Thyroid gland (tissue), 4 donors: ENCODE measurements around the gene PIEZO2. TPM values are rescaled to one million over a fixed set of nuclear protein-coding genes. Genes with fewer than 3 reads are reported as not detected.
"Not testable (repeated sequence)": the region's sequence is repeated elsewhere in the genome, so short reads cannot be mapped to it uniquely, and the experiment has no call there.

Experiments
- DNase-seq, 2 donors: peaks; one replicate each; pipeline ENCODE4 v3.0.0-alpha.2; 2019
- H3K27ac ChIP-seq, 3 donors: fragments of 200-600 bp; sonication (generic); 1 replicate in 2 of 3; 2 replicates in 1 of 3; pipeline ENCODE4 v1.5.1; 2016 to 2019; ENCODE audit warnings: mild to moderate bottlenecking in 1 of 3, moderate library complexity in 1 of 3
- H3K27me3 ChIP-seq: fragments of 200-600 bp; sonication (generic); one replicate; pipeline ENCODE4 v1.5.1; 2019
- H3K36me3 ChIP-seq, 2 donors: fragments of 200-600 bp; sonication (generic); one replicate each; pipeline ENCODE4 v1.5.1; 2016 to 2019
- H3K4me1 ChIP-seq, 2 donors: fragments of 200-600 bp; sonication (generic); one replicate each; pipeline ENCODE4 v1.5.1; 2017 to 2019
- H3K4me3 ChIP-seq, 3 donors: fragments of 200-600 bp; sonication (generic); replicated peaks in 1 of 3; 1 replicate in 2 of 3; 2 replicates in 1 of 3; pipeline ENCODE4 v1.5.1; 2016; ENCODE audit warnings: mild to moderate bottlenecking in 1 of 3
- H3K9me3 ChIP-seq: fragments of 200-600 bp; sonication (generic); one replicate; pipeline ENCODE4 v1.5.1; 2017
- CTCF ChIP-seq, 6 experiments: fragments of 200-600 bp in 3 of 6; fragments of 450-650 bp in 3 of 6; sonication (generic) in 3 of 6; IDR thresholded peaks; one replicate each; pipeline ENCODE4 v1.5.1; 2016 to 2019; ENCODE audit warnings: antibody characterized with exemption in 6 of 6, mild to moderate bottlenecking in 2 of 6, inconsistent platforms in 1 of 6, moderate library complexity in 1 of 6
- POLR2A ChIP-seq, 2 donors: fragments of 450-650 bp; IDR thresholded peaks; one replicate each; pipeline ENCODE4 v1.6.1; 2017; ENCODE audit warnings: antibody characterized with exemption in 2 of 2, mild to moderate bottlenecking in 2 of 2, moderate library complexity in 1 of 2
- WGBS, 2 donors: methylation state at CpG; one replicate each; pipeline ENCODE4 v1.1.5; 2017; 5-methylcytosine and 5-hydroxymethylcytosine counted together
- intact Hi-C: fragments of 100-400 bp; cut with DNase I; formaldehyde crosslinking; loops from one replicate; pipeline ENCODE4 v1.15.1; 2023
- total RNA-seq, 4 donors: library from RNA; depleted of rRNA; stranded (reverse); fragments of >200 nt; gene quantifications; one replicate each; pipeline ENCODE4 v1.2.3, GENCODE V29; 2016

The PIEZO2 gene
- total RNA-seq, 4 donors from 2014 or later, result 5.0 to 13.8 (median 6.1) TPM

GRCh38 chr18:10847408-10847790 is 302.0 kb downstream of the PIEZO2 start:
- Histone ChIP-seq H3K4me1 (peaks cover 6% of the 10 kb centered on the region in 2 donors), H3K36me3 (no peaks in the 10 kb centered on the region), H3K4me3 (no peak overlapping the region), H3K27ac (no peak overlapping the region), H3K9me3 (no peaks in the 10 kb centered on the region), H3K27me3 (no peaks in the 10 kb centered on the region)
- no peak for TF ChIP-seq CTCF (IDR thresholded peaks at IDR 0.05)
- no peak for TF ChIP-seq POLR2A (IDR thresholded peaks at IDR 0.05)
- intact Hi-C loops, result no loop called here
- no peak for DNase-seq
- 91 to 92% methylated on average over 8 of the region's 8 CpGs for WGBS, 2 donors

- no peak for TF ChIP-seq CTCF (IDR thresholded peaks at IDR 0.05)
- no peak for TF ChIP-seq POLR2A (IDR thresholded peaks at IDR 0.05)
- intact Hi-C loops, result no loop called here
- Histone ChIP-seq H3K9me3 (no peaks in the 10 kb centered on the region), H3K4me1 (peaks cover under 1% of the 10 kb centered on the region in 2 donors), H3K36me3 (no peaks in the 10 kb centered on the region), H3K27ac (no peak overlapping the region), H3K4me3 (no peak overlapping the region), H3K27me3 (no peaks in the 10 kb centered on the region)
- no peak for DNase-seq
- 89 to 95% methylated on average over 6 of the region's 6 CpGs for WGBS, 2 donors
Observed at GRCh38 chr18:10846657-10847407, 302.5 kb downstream of the PIEZO2 start.

GRCh38 chr18:10846035-10846434 is 303.3 kb downstream of the PIEZO2 start:
- H3K9me3 ChIP-seq, H3K36me3 ChIP-seq, H3K27me3 ChIP-seq, intact Hi-C loops, DNase-seq, H3K4me3 ChIP-seq, H3K27ac ChIP-seq, H3K4me1 ChIP-seq: not testable (repeated sequence)
- 94 to 100% methylated on average over 2 of the region's 2 CpGs for WGBS, 2 donors

- DNase-seq, result no peak
- TF ChIP-seq POLR2A (IDR thresholded peaks at IDR 0.05) (no peak), CTCF (IDR thresholded peaks at IDR 0.05) (no peak)
- WGBS, 2 donors, result 83 to 96% methylated on average over 5 of the region's 5 CpGs
- intact Hi-C loops, result no loop called here
- Histone ChIP-seq H3K27me3 (no peaks in the 10 kb centered on the region), H3K4me3 (no peak overlapping the region), H3K4me1 (peaks cover 0 to 8% of the 10 kb centered on the region in 2 donors), H3K36me3 (no peaks in the 10 kb centered on the region), H3K9me3 (no peaks in the 10 kb centered on the region), H3K27ac (no peak overlapping the region)
Observed at GRCh38 chr18:10843565-10843964, 305.8 kb downstream of the PIEZO2 start.

GRCh38 chr18:10842861-10843260 is 306.5 kb downstream of the PIEZO2 start:
- intact Hi-C loops, result no loop called here
- WGBS, 2 donors, result 24 to 41% methylated on average over 1 of the region's 1 CpG
- TF ChIP-seq POLR2A (IDR thresholded peaks at IDR 0.05) (no peak), CTCF (IDR thresholded peaks at IDR 0.05) (no peak)
- H3K4me3 ChIP-seq, result no peak overlapping the region
- no peaks in the 10 kb centered on the region for H3K27me3 ChIP-seq
- no peaks in the 10 kb centered on the region for H3K9me3 ChIP-seq
- DNase-seq, result no peak
- no peak overlapping the region for H3K27ac ChIP-seq
- H3K4me1 ChIP-seq, result peaks cover 0 to 8% of the 10 kb centered on the region in 2 donors
- no peaks in the 10 kb centered on the region for H3K36me3 ChIP-seq
